Measurements from ENCODE around the gene FGGY.
"Not testable (repeated sequence)": the region's sequence is repeated elsewhere in the genome, so short reads cannot be mapped to it uniquely, and the experiment has no call there.

FGGY gene

GRCh38 chr1:59484096-59484495, 187.2 kb downstream of the FGGY start:
- WGBS, 2 experiments = 87 to 100% methylated on average over 1 of the region's 1 CpG
- no peak overlapping the region for H3K27ac ChIP-seq (ENCODE audit: insufficient read depth, low read depth, low read length, poor library complexity, severe bottlenecking)
- no peak overlapping the region for H3K4me3 ChIP-seq (ENCODE audit: insufficient read depth, low read depth, low read length)
- no peaks in the 10 kb centered on the region for H3K4me1 ChIP-seq (ENCODE audit: control insufficient read depth, insufficient read depth, low read length)
- no peaks in the 10 kb centered on the region for H3K27me3 ChIP-seq (ENCODE audit: control insufficient read depth, insufficient read depth, low read length, poor library complexity, severe bottlenecking)
- no peaks in the 10 kb centered on the region for H3K36me3 ChIP-seq (ENCODE audit: control insufficient read depth, insufficient read depth, low read length)
- H3K9me3 ChIP-seq (ENCODE audit: control insufficient read depth, low read length) = no peaks in the 10 kb centered on the region

- 83 to 90% methylated on average over 2 of the region's 2 CpGs for WGBS, 2 experiments
- Histone ChIP-seq H3K36me3 (ENCODE audit: control insufficient read depth, insufficient read depth, low read length) (no peaks in the 10 kb centered on the region), H3K27me3 (ENCODE audit: control insufficient read depth, insufficient read depth, low read length, poor library complexity, severe bottlenecking) (no peaks in the 10 kb centered on the region), H3K4me3 (ENCODE audit: insufficient read depth, low read depth, low read length) (no peak overlapping the region), H3K9me3 (ENCODE audit: control insufficient read depth, low read length) (no peaks in the 10 kb centered on the region), H3K27ac (ENCODE audit: insufficient read depth, low read depth, low read length, poor library complexity, severe bottlenecking) (no peak overlapping the region), H3K4me1 (ENCODE audit: control insufficient read depth, insufficient read depth, low read length) (no peaks in the 10 kb centered on the region)
Measured at GRCh38 chr1:59485171-59485570, 188.3 kb downstream of the FGGY start.

- H3K27ac ChIP-seq (ENCODE audit: insufficient read depth, low read depth, low read length, poor library complexity, severe bottlenecking) = no peak overlapping the region
- no peaks in the 10 kb centered on the region for H3K4me1 ChIP-seq (ENCODE audit: control insufficient read depth, insufficient read depth, low read length)
- WGBS, 2 experiments = 90 to 95% methylated on average over 2 of the region's 2 CpGs
- H3K27me3 ChIP-seq (ENCODE audit: control insufficient read depth, insufficient read depth, low read length, poor library complexity, severe bottlenecking) = no peaks in the 10 kb centered on the region
- no peaks in the 10 kb centered on the region for H3K9me3 ChIP-seq (ENCODE audit: control insufficient read depth, low read length)
- H3K4me3 ChIP-seq (ENCODE audit: insufficient read depth, low read depth, low read length) = no peak overlapping the region
- no peaks in the 10 kb centered on the region for H3K36me3 ChIP-seq (ENCODE audit: control insufficient read depth, insufficient read depth, low read length)
Measured at GRCh38 chr1:59485949-59486348, 189.1 kb downstream of the FGGY start.

GRCh38 chr1:59486615-59487014, 189.7 kb downstream of the FGGY start:
- Histone ChIP-seq H3K9me3 (ENCODE audit: control insufficient read depth, low read length) (no peaks in the 10 kb centered on the region), H3K4me3 (ENCODE audit: insufficient read depth, low read depth, low read length) (no peak overlapping the region), H3K36me3 (ENCODE audit: control insufficient read depth, insufficient read depth, low read length) (no peaks in the 10 kb centered on the region), H3K4me1 (ENCODE audit: control insufficient read depth, insufficient read depth, low read length) (no peaks in the 10 kb centered on the region), H3K27me3 (ENCODE audit: control insufficient read depth, insufficient read depth, low read length, poor library complexity, severe bottlenecking) (no peaks in the 10 kb centered on the region), H3K27ac (ENCODE audit: insufficient read depth, low read depth, low read length, poor library complexity, severe bottlenecking) (no peak overlapping the region)
- WGBS, 2 experiments = 97 to 100% methylated on average over 1 to 2 of the region's 2 CpGs

DNA sequence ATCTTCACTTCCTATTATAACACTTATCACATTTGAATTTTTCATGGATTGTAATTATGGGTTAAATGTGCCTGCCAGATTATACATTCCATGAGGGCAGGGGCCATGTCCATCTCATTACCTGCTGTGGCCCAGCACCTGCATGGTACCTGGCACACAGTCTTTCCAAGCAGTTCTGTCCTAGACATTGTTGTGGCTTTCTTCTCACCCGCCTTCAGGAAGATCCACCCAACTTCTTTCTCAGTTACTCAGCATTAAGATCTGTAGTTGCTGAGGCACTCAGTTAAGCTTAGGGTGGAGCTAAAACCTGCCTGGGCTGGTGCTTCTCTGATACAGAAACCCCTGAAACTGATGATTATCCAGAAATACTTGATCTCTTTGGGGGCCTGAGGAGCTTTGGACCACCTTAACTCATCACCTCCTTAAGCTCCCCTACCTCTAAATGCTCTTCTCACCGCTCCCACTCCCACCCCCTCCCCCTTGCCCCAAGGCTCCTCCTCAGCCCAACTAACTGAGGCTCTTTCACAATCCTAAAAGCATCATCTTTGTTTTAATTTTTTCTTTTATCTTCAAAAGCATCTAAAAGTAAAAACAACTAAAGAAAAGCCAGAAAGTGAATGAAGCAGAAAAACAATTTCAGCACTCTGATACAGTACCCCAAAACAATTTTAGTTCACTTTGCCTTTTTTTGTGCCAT, 190.6 kb downstream of the FGGY start:
- no peaks in the 10 kb centered on the region for H3K9me3 ChIP-seq (ENCODE audit: control insufficient read depth, low read length)
- no peaks in the 10 kb centered on the region for H3K36me3 ChIP-seq (ENCODE audit: control insufficient read depth, insufficient read depth, low read length)
- H3K4me1 ChIP-seq (ENCODE audit: control insufficient read depth, insufficient read depth, low read length) = no peaks in the 10 kb centered on the region
- no peak overlapping the region for H3K27ac ChIP-seq (ENCODE audit: insufficient read depth, low read depth, low read length, poor library complexity, severe bottlenecking)
- H3K4me3 ChIP-seq (ENCODE audit: insufficient read depth, low read depth, low read length) = no peak overlapping the region
- H3K27me3 ChIP-seq (ENCODE audit: control insufficient read depth, insufficient read depth, low read length, poor library complexity, severe bottlenecking) = no peaks in the 10 kb centered on the region
- WGBS, 2 experiments = 73 to 74% methylated on average over 2 of the region's 2 CpGs

DNA sequence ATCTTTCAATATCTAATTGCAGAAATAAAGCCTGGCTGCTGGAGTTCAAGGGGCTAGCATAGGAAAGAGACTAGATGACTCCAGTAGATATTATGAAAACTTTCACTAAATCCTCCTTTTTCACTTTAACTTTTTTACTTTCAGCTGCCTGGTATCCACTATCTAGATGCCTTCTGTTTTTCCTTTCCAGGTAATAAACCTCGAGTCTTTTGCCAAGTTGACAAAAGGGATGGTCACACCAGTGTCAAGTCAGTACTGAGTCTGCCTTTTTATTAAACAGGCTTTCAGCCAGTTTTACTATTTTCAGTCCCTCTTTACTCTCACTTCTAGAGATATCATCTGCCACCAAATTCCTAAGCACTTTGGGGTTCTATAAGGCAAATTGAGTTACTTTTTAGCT, 195.6 kb downstream of the FGGY start:
- no peak overlapping the region for H3K4me3 ChIP-seq (ENCODE audit: insufficient read depth, low read depth, low read length)
- H3K36me3 ChIP-seq (ENCODE audit: control insufficient read depth, insufficient read depth, low read length) = no peaks in the 10 kb centered on the region
- WGBS, 2 experiments = 94 to 95% methylated on average over 1 of the region's 1 CpG
- no peaks in the 10 kb centered on the region for H3K9me3 ChIP-seq (ENCODE audit: control insufficient read depth, low read length)
- no peaks in the 10 kb centered on the region for H3K4me1 ChIP-seq (ENCODE audit: control insufficient read depth, insufficient read depth, low read length)
- H3K27me3 ChIP-seq (ENCODE audit: control insufficient read depth, insufficient read depth, low read length, poor library complexity, severe bottlenecking) = no peaks in the 10 kb centered on the region
- no peak overlapping the region for H3K27ac ChIP-seq (ENCODE audit: insufficient read depth, low read depth, low read length, poor library complexity, severe bottlenecking)

DNA sequence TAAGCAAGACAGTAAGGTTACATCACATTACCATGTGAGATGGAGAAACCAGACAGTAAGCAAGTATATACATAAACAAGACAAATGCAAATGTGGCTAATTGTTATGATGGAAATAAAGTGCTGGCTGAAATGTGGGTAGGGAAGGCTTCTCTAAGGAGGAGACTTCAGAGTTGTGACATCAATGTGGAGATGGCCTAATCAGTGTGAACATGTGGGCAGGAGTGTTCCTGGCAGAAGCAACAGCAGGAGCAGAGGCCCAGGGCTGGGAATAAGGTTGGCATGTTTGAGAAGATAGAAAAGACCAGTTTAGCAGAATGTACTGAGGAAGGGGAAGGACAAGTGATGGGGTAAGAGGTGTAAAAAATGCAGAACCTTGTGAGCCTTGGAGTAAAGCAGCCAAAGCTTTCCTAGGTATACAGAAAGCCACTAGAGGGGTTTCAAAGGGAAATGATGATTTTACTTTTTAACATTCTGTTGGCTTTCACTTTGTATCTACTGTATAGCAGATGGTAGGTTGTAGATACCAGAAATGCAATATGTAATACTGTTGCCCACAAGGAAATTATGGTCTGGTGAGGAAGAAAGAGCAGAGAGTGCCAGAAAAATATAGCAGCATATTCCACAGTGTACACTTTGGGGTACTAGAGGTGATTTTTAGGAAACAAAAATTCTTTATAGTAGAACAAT, 197.4 kb downstream of the FGGY start:
- Histone ChIP-seq H3K36me3 (ENCODE audit: control insufficient read depth, insufficient read depth, low read length) (no peaks in the 10 kb centered on the region), H3K4me3 (ENCODE audit: insufficient read depth, low read depth, low read length) (no peak overlapping the region), H3K4me1 (ENCODE audit: control insufficient read depth, insufficient read depth, low read length) (no peaks in the 10 kb centered on the region), H3K27ac (ENCODE audit: insufficient read depth, low read depth, low read length, poor library complexity, severe bottlenecking) (no peak overlapping the region), H3K9me3 (ENCODE audit: control insufficient read depth, low read length) (no peaks in the 10 kb centered on the region), H3K27me3 (ENCODE audit: control insufficient read depth, insufficient read depth, low read length, poor library complexity, severe bottlenecking) (no peaks in the 10 kb centered on the region)

- not testable (repeated sequence) for H3K27ac ChIP-seq (ENCODE audit: insufficient read depth, low read depth, low read length, poor library complexity, severe bottlenecking); H3K27me3 ChIP-seq (ENCODE audit: control insufficient read depth, insufficient read depth, low read length, poor library complexity, severe bottlenecking); H3K9me3 ChIP-seq (ENCODE audit: control insufficient read depth, low read length); H3K36me3 ChIP-seq (ENCODE audit: control insufficient read depth, insufficient read depth, low read length); H3K4me3 ChIP-seq (ENCODE audit: insufficient read depth, low read depth, low read length); H3K4me1 ChIP-seq (ENCODE audit: control insufficient read depth, insufficient read depth, low read length)
- WGBS, 2 experiments = 93 to 97% methylated on average over 2 of the region's 2 CpGs
Measured at GRCh38 chr1:59496156-59496555, 199.3 kb downstream of the FGGY start.

GRCh38 chr1:59497616-59498015, 200.7 kb downstream of the FGGY start:
- Histone ChIP-seq H3K4me1 (ENCODE audit: control insufficient read depth, insufficient read depth, low read length) (no peaks in the 10 kb centered on the region), H3K27ac (ENCODE audit: insufficient read depth, low read depth, low read length, poor library complexity, severe bottlenecking) (no peak overlapping the region), H3K27me3 (ENCODE audit: control insufficient read depth, insufficient read depth, low read length, poor library complexity, severe bottlenecking) (no peaks in the 10 kb centered on the region), H3K4me3 (ENCODE audit: insufficient read depth, low read depth, low read length) (no peak overlapping the region), H3K36me3 (ENCODE audit: control insufficient read depth, insufficient read depth, low read length) (no peaks in the 10 kb centered on the region), H3K9me3 (ENCODE audit: control insufficient read depth, low read length) (no peaks in the 10 kb centered on the region)
- 93 to 96% methylated on average over 7 of the region's 7 CpGs for WGBS, 2 experiments

DNA sequence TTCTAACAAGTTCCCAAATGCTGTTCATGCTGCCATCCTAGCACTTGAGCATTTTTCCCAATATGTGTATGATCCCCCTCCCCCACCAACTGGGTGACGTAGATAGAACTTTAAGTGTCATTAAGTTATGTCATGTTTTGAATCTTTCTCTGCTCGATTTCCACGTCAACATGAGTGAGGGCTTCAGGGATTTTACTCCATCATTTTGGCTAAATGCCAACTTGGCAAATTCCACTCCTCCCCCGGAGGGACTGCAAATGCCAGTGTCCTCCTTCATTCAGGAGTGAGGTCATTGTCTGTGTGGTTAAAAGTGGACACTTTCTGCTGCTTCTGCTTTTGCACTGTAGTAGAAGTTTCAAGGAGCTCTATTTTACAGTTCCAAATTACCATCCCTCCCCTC, 201.7 kb downstream of the FGGY start:
- WGBS, 2 experiments = 95 to 96% methylated on average over 4 of the region's 4 CpGs
- no peak overlapping the region for H3K4me3 ChIP-seq (ENCODE audit: insufficient read depth, low read depth, low read length)
- H3K27ac ChIP-seq (ENCODE audit: insufficient read depth, low read depth, low read length, poor library complexity, severe bottlenecking) = no peak overlapping the region
- no peaks in the 10 kb centered on the region for H3K27me3 ChIP-seq (ENCODE audit: control insufficient read depth, insufficient read depth, low read length, poor library complexity, severe bottlenecking)
- H3K9me3 ChIP-seq (ENCODE audit: control insufficient read depth, low read length) = no peaks in the 10 kb centered on the region
- no peaks in the 10 kb centered on the region for H3K36me3 ChIP-seq (ENCODE audit: control insufficient read depth, insufficient read depth, low read length)
- no peaks in the 10 kb centered on the region for H3K4me1 ChIP-seq (ENCODE audit: control insufficient read depth, insufficient read depth, low read length)

All from ectodermal cell (in vitro differentiated cells).